ENCODE data around the gene HOXB3.

Gene HOXB3

GRCh38 chr17:48569674-48570324, 20.2 kb downstream of the HOXB3 start:
- Histone ChIP-seq H3K9ac (ENCODE audit: low read depth in 1 of 2, low read length in 2 of 2) (peak overlapping the region in 1 of 2 donors; percentile 28), H3K4me3 (ENCODE audit: low read length in 2 of 2) (peak overlapping the region in 1 of 2 donors; percentile 6), H3K36me3 (ENCODE audit: control insufficient read depth in 2 of 2, insufficient read depth in 2 of 2, low read length in 2 of 2) (peaks cover 7 to 10% of the 10 kb centered on the region in 2 donors), H3K27ac (ENCODE audit: low read depth in 2 of 2, low read length in 2 of 2) (peak overlapping the region; percentile 69 to 77), H3K27me3 (ENCODE audit: control insufficient read depth in 2 of 2, insufficient read depth in 2 of 2, low read length in 2 of 2) (peaks cover 0 to 3% of the 10 kb centered on the region in 2 donors), H3K9me3 (ENCODE audit: control insufficient read depth in 2 of 2, low read length in 2 of 2) (no peaks in the 10 kb centered on the region), H3K4me1 (ENCODE audit: control insufficient read depth in 2 of 2, insufficient read depth in 2 of 2, low read length in 2 of 2) (peaks cover 34% of the 10 kb centered on the region in 2 donors)

GRCh38 chr17:48569240-48569582, 20.8 kb downstream of the HOXB3 start:
- Histone ChIP-seq H3K4me1 (ENCODE audit: control insufficient read depth in 2 of 2, insufficient read depth in 2 of 2, low read length in 2 of 2) (peaks cover 34 to 38% of the 10 kb centered on the region in 2 donors), H3K9ac (ENCODE audit: low read depth in 1 of 2, low read length in 2 of 2) (no peak overlapping the region), H3K27ac (ENCODE audit: low read depth in 2 of 2, low read length in 2 of 2) (no peak overlapping the region), H3K9me3 (ENCODE audit: control insufficient read depth in 2 of 2, low read length in 2 of 2) (no peaks in the 10 kb centered on the region), H3K36me3 (ENCODE audit: control insufficient read depth in 2 of 2, insufficient read depth in 2 of 2, low read length in 2 of 2) (peaks cover 7 to 13% of the 10 kb centered on the region in 2 donors), H3K4me3 (ENCODE audit: low read length in 2 of 2) (peak overlapping the region in 1 of 2 donors; percentile 15), H3K27me3 (ENCODE audit: control insufficient read depth in 2 of 2, insufficient read depth in 2 of 2, low read length in 2 of 2) (peaks cover 0 to 3% of the 10 kb centered on the region in 2 donors)

GRCh38 chr17:48568499-48569239, 21.4 kb downstream of the HOXB3 start:
- Histone ChIP-seq H3K36me3 (ENCODE audit: control insufficient read depth in 2 of 2, insufficient read depth in 2 of 2, low read length in 2 of 2) (peaks cover 7 to 13% of the 10 kb centered on the region in 2 donors), H3K4me3 (ENCODE audit: low read length in 2 of 2) (peak overlapping the region; percentile 15 to 41), H3K27ac (ENCODE audit: low read depth in 2 of 2, low read length in 2 of 2) (peak overlapping the region in 1 of 2 donors; percentile 5), H3K4me1 (ENCODE audit: control insufficient read depth in 2 of 2, insufficient read depth in 2 of 2, low read length in 2 of 2) (peaks cover 35 to 38% of the 10 kb centered on the region in 2 donors), H3K9me3 (ENCODE audit: control insufficient read depth in 2 of 2, low read length in 2 of 2) (no peaks in the 10 kb centered on the region), H3K27me3 (ENCODE audit: control insufficient read depth in 2 of 2, insufficient read depth in 2 of 2, low read length in 2 of 2) (peaks cover 0 to 3% of the 10 kb centered on the region in 2 donors), H3K9ac (ENCODE audit: low read depth in 1 of 2, low read length in 2 of 2) (no peak overlapping the region)

GRCh38 chr17:48567646-48568354, 22.2 kb downstream of the HOXB3 start:
- peaks cover 6 to 17% of the 10 kb centered on the region in 2 donors for H3K36me3 ChIP-seq (ENCODE audit: control insufficient read depth in 2 of 2, insufficient read depth in 2 of 2, low read length in 2 of 2)
- H3K9me3 ChIP-seq (ENCODE audit: control insufficient read depth in 2 of 2, low read length in 2 of 2) = no peaks in the 10 kb centered on the region
- peaks cover 36 to 38% of the 10 kb centered on the region in 2 donors for H3K4me1 ChIP-seq (ENCODE audit: control insufficient read depth in 2 of 2, insufficient read depth in 2 of 2, low read length in 2 of 2)
- H3K9ac ChIP-seq (ENCODE audit: low read depth in 1 of 2, low read length in 2 of 2) = peak overlapping the region; percentile 24 to 35
- H3K4me3 ChIP-seq (ENCODE audit: low read length in 2 of 2) = peak overlapping the region; percentile 1 to 14
- peak overlapping the region; percentile 67 to 75 for H3K27ac ChIP-seq (ENCODE audit: low read depth in 2 of 2, low read length in 2 of 2)
- peaks cover 0 to 3% of the 10 kb centered on the region in 2 donors for H3K27me3 ChIP-seq (ENCODE audit: control insufficient read depth in 2 of 2, insufficient read depth in 2 of 2, low read length in 2 of 2)

- peak overlapping the region in 1 of 2 donors; percentile 1 for H3K4me3 ChIP-seq (ENCODE audit: low read length in 2 of 2)
- H3K4me1 ChIP-seq (ENCODE audit: control insufficient read depth in 2 of 2, insufficient read depth in 2 of 2, low read length in 2 of 2) = peaks cover 33 to 41% of the 10 kb centered on the region in 2 donors
- H3K9ac ChIP-seq (ENCODE audit: low read depth in 1 of 2, low read length in 2 of 2) = peak overlapping the region in 1 of 2 donors; percentile 35
These were observed 22.8 kb downstream of the HOXB3 start for GRCh38 chr17:48567209-48567608.

GRCh38 chr17:48566717-48567116, 23.3 kb downstream of the HOXB3 start:
- H3K36me3 ChIP-seq (ENCODE audit: control insufficient read depth in 2 of 2, insufficient read depth in 2 of 2, low read length in 2 of 2) = peaks cover 0 to 13% of the 10 kb centered on the region in 2 donors
- no peak overlapping the region for H3K4me3 ChIP-seq (ENCODE audit: low read length in 2 of 2)
- no peaks in the 10 kb centered on the region for H3K9me3 ChIP-seq (ENCODE audit: control insufficient read depth in 2 of 2, low read length in 2 of 2)
- peak overlapping the region in 1 of 2 donors; percentile 35 for H3K9ac ChIP-seq (ENCODE audit: low read depth in 1 of 2, low read length in 2 of 2)
- peaks cover 32 to 46% of the 10 kb centered on the region in 2 donors for H3K4me1 ChIP-seq (ENCODE audit: control insufficient read depth in 2 of 2, insufficient read depth in 2 of 2, low read length in 2 of 2)
- H3K27me3 ChIP-seq (ENCODE audit: control insufficient read depth in 2 of 2, insufficient read depth in 2 of 2, low read length in 2 of 2) = peaks cover 0 to 3% of the 10 kb centered on the region in 2 donors
- H3K27ac ChIP-seq (ENCODE audit: low read depth in 2 of 2, low read length in 2 of 2) = peak overlapping the region; percentile 67 to 75

More at GRCh38 chr17:48567209-48567608, 22.8 kb downstream of the HOXB3 start:
- peak overlapping the region; percentile 67 to 75 for H3K27ac ChIP-seq (ENCODE audit: low read depth in 2 of 2, low read length in 2 of 2)
- H3K9me3 ChIP-seq (ENCODE audit: control insufficient read depth in 2 of 2, low read length in 2 of 2) = no peaks in the 10 kb centered on the region
- H3K36me3 ChIP-seq (ENCODE audit: control insufficient read depth in 2 of 2, insufficient read depth in 2 of 2, low read length in 2 of 2) = peaks cover 2 to 13% of the 10 kb centered on the region in 2 donors
- peaks cover 0 to 3% of the 10 kb centered on the region in 2 donors for H3K27me3 ChIP-seq (ENCODE audit: control insufficient read depth in 2 of 2, insufficient read depth in 2 of 2, low read length in 2 of 2)

GRCh38 chr17:48565925-48566710, 23.9 kb downstream of the HOXB3 start:
- Histone ChIP-seq H3K27me3 (ENCODE audit: control insufficient read depth in 2 of 2, insufficient read depth in 2 of 2, low read length in 2 of 2) (peaks cover 0 to 3% of the 10 kb centered on the region in 2 donors), H3K9me3 (ENCODE audit: control insufficient read depth in 2 of 2, low read length in 2 of 2) (no peaks in the 10 kb centered on the region), H3K9ac (ENCODE audit: low read depth in 1 of 2, low read length in 2 of 2) (no peak overlapping the region), H3K4me1 (ENCODE audit: control insufficient read depth in 2 of 2, insufficient read depth in 2 of 2, low read length in 2 of 2) (peaks cover 37 to 48% of the 10 kb centered on the region in 2 donors), H3K36me3 (ENCODE audit: control insufficient read depth in 2 of 2, insufficient read depth in 2 of 2, low read length in 2 of 2) (peaks cover 0 to 13% of the 10 kb centered on the region in 2 donors), H3K4me3 (ENCODE audit: low read length in 2 of 2) (no peak overlapping the region), H3K27ac (ENCODE audit: low read depth in 2 of 2, low read length in 2 of 2) (peak overlapping the region in 1 of 2 donors; percentile 32)

- Histone ChIP-seq H3K9me3 (ENCODE audit: control insufficient read depth in 2 of 2, low read length in 2 of 2) (no peaks in the 10 kb centered on the region), H3K27me3 (ENCODE audit: control insufficient read depth in 2 of 2, insufficient read depth in 2 of 2, low read length in 2 of 2) (peaks cover 0 to 3% of the 10 kb centered on the region in 2 donors), H3K27ac (ENCODE audit: low read depth in 2 of 2, low read length in 2 of 2) (peak overlapping the region in 1 of 2 donors; percentile 23), H3K9ac (ENCODE audit: low read depth in 1 of 2, low read length in 2 of 2) (no peak overlapping the region), H3K4me3 (ENCODE audit: low read length in 2 of 2) (peak overlapping the region in 1 of 2 donors; percentile 50), H3K36me3 (ENCODE audit: control insufficient read depth in 2 of 2, insufficient read depth in 2 of 2, low read length in 2 of 2) (peaks cover 0 to 13% of the 10 kb centered on the region in 2 donors), H3K4me1 (ENCODE audit: control insufficient read depth in 2 of 2, insufficient read depth in 2 of 2, low read length in 2 of 2) (peaks cover 42 to 53% of the 10 kb centered on the region in 2 donors)
These were observed 25.0 kb downstream of the HOXB3 start for GRCh38 chr17:48565022-48565554.
